Right lobe of liver (tissue), 6 donors: ENCODE results near the gene BACE1-AS. TPM values are rescaled to one million over a fixed set of nuclear protein-coding genes. Genes with fewer than 3 reads are reported as not detected.
"Not testable (repeated sequence)": the region's sequence is repeated elsewhere in the genome, so short reads cannot be mapped to it uniquely, and the experiment has no call there.

Source experiments
- ATAC-seq, 4 donors: fragments of 200-7000 bp; cut with Tn5 transposase; one replicate each; pipeline ENCODE4 v1.9.1; 2020; ENCODE audit warnings: mild to moderate bottlenecking in 4 of 4, moderate library complexity in 4 of 4
- DNase-seq, 3 donors: peaks; one replicate each; pipeline ENCODE4 v3.0.0-alpha.2; 2020
- H3K27ac ChIP-seq, 3 donors: fragments of 200-600 bp; one replicate each; pipeline ENCODE4 v1.8.0; 2022
- H3K27me3 ChIP-seq, 2 donors: fragments of 200-600 bp; one replicate each; pipeline ENCODE4 v1.8.0; 2022
- H3K36me3 ChIP-seq, 4 donors: fragments of 200-600 bp; sonication (generic) in 1 of 4; one replicate each; pipeline versions ENCODE4 v1.5.1 to v1.8.0; 2017 to 2022; ENCODE audit warnings: control low read depth in 1 of 4
- H3K4me1 ChIP-seq, 4 donors: fragments of 200-600 bp; sonication (generic) in 1 of 4; one replicate each; pipeline versions ENCODE4 v1.5.1 to v1.8.0; 2017 to 2022; ENCODE audit warnings: control low read depth in 1 of 4
- H3K4me3 ChIP-seq, 3 donors: fragments of 200-600 bp; one replicate each; pipeline ENCODE4 v1.8.0; 2022
- H3K9me3 ChIP-seq, 4 donors: fragments of 200-600 bp; sonication (generic) in 1 of 4; one replicate each; pipeline versions ENCODE4 v1.5.1 to v1.8.0; 2017 to 2022; ENCODE audit warnings: control low read depth in 1 of 4
- POLR2A ChIP-seq: fragments of 450-650 bp; IDR thresholded peaks from one replicate; pipeline ENCODE4 v1.6.1; 2017; ENCODE audit warnings: antibody characterized with exemption, mild to moderate bottlenecking
- WGBS: methylation state at CpG from one replicate; pipeline ENCODE4 v1.1.6; 2018; ENCODE audit warnings: low coverage, low lambda C conversion rate; ENCODE audit not compliant: insufficient coverage; ENCODE audit errors: missing lambda C conversion rate; 5-methylcytosine and 5-hydroxymethylcytosine counted together
- intact Hi-C, 2 donors: fragments of 100-400 bp; cut with DNase I; formaldehyde crosslinking; loops; one replicate each; pipeline versions ENCODE4 v1.11.2 to v1.14.1; 2022
- total RNA-seq, 6 experiments: library from RNA; depleted of rRNA in 2 of 6; stranded (reverse); fragments of >200 nt in 2 of 6; fragmentation: NEBNext Ultra II Directional in 3 of 6; extraction: Animal tissue kit (Norgen Biotek cat#: 25700) in 3 of 6; gene quantifications; one replicate each; pipeline versions ENCODE4 v1.1.0 to v1.2.4, GENCODE V29; 2016 to 2023
- TF ChIP-seq, protein P1 (sequence below), 4 donors: fragments of 200-600 bp in 3 of 4; fragments of 450-650 bp in 1 of 4; IDR thresholded peaks; one replicate each; pipeline versions ENCODE4 v1.5.1 to v1.8.0; 2016 to 2022; ENCODE audit warnings: antibody characterized with exemption in 4 of 4, mild to moderate bottlenecking in 2 of 4
- donor health status: DM: no; HTN: yes; CAD: no.
- donor health status: DM: no; HTN: no; CAD: no.
- donor health status: DM: no; HTN: no; CAD: no.
- donor health status: DM: no; HTN: yes; CAD: no.
- donor health status: DM: no; HTN: yes; CAD: no.

Gene BACE1-AS
- total RNA-seq, 6 experiments from 2014 or later, result 0.75 to 2.9 (median 2.1) TPM

GRCh38 chr11:117255966-117256365, 35.2 kb upstream of the BACE1-AS start:
- H3K4me3 ChIP-seq, result no peak overlapping the region
- DNase-seq, result no peak
- no peak overlapping the region for H3K27ac ChIP-seq
- H3K9me3 ChIP-seq, result no peaks in the 10 kb centered on the region
- intact Hi-C loops, result no loop called here
- WGBS, result 83% methylated on average over 3 of the region's 3 CpGs
- H3K27me3 ChIP-seq, result no peaks in the 10 kb centered on the region
- TF ChIP-seq POLR2A, result no peak
- TF ChIP-seq, protein P1, sequence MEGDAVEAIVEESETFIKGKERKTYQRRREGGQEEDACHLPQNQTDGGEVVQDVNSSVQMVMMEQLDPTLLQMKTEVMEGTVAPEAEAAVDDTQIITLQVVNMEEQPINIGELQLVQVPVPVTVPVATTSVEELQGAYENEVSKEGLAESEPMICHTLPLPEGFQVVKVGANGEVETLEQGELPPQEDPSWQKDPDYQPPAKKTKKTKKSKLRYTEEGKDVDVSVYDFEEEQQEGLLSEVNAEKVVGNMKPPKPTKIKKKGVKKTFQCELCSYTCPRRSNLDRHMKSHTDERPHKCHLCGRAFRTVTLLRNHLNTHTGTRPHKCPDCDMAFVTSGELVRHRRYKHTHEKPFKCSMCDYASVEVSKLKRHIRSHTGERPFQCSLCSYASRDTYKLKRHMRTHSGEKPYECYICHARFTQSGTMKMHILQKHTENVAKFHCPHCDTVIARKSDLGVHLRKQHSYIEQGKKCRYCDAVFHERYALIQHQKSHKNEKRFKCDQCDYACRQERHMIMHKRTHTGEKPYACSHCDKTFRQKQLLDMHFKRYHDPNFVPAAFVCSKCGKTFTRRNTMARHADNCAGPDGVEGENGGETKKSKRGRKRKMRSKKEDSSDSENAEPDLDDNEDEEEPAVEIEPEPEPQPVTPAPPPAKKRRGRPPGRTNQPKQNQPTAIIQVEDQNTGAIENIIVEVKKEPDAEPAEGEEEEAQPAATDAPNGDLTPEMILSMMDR (IDR thresholded peaks at IDR 0.05), result no peak
- H3K4me1 ChIP-seq, result no peaks in the 10 kb centered on the region
- peaks cover 0 to 5% (median 2%) of the 10 kb centered on the region in 4 donors for H3K36me3 ChIP-seq
- no peak for ATAC-seq

- Histone ChIP-seq H3K27ac (no peak overlapping the region), H3K27me3 (no peaks in the 10 kb centered on the region), H3K36me3 (peaks cover 0 to 5% (median 2%) of the 10 kb centered on the region in 4 donors), H3K4me1 (no peaks in the 10 kb centered on the region), H3K9me3 (no peaks in the 10 kb centered on the region), H3K4me3 (no peak overlapping the region)
- ATAC-seq (no peak), DNase-seq (no peak)
- 58% methylated on average over 2 of the region's 2 CpGs for WGBS
- intact Hi-C loops, result no loop called here
- no peak for TF ChIP-seq POLR2A
- TF ChIP-seq, protein P1 (IDR thresholded peaks at IDR 0.05), result no peak
Measured at GRCh38 chr11:117256573-117256972, 34.6 kb upstream of the BACE1-AS start.

DNA sequence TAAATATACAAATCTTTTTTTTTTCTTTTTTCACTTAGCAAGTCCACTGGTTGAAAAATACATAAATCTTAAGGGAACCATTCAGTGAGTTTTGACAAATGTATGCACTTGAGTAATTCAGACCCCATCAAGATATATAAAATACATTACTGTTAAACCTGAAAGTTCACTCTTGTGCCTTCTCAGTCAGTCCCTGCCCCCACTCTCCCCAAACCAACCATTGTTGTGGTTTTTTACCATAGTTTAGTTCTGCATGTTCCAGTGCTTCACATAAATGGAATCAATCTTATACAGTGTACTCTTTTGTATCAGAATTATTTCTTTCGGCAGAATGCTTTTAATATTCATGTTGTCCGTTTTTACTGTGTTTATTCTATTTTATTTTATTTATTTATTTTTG, 32.6 kb upstream of the BACE1-AS start:
- no peak for TF ChIP-seq POLR2A
- TF ChIP-seq, protein P1 (IDR thresholded peaks at IDR 0.05), result no peak
- H3K36me3 ChIP-seq, result peaks cover 0 to 4% (median 2%) of the 10 kb centered on the region in 4 donors
- 86% methylated on average over 2 of the region's 2 CpGs for WGBS

DNA sequence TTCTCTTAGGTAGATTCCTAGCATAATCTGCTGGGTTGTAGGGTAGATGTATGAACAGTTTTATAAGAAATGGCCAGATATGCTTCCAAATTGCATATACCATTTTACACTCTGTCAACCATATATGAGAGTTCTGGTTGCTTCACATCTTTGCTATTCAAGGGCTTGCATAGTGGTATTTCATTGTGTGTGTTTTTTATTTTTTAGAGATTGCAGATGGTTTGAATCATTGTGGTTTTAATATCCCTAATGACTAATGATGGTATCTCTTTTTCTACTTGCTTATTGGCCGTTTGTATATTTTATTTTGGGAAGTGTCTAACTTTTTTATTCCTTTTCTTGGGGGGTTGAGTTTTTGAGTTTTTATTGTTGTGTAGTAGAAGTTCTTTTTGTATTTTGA, 31.7 kb upstream of the BACE1-AS start:
- Histone ChIP-seq H3K4me3 (no peak overlapping the region), H3K27me3 (no peaks in the 10 kb centered on the region), H3K27ac (no peak overlapping the region), H3K9me3 (no peaks in the 10 kb centered on the region), H3K36me3 (peaks cover 0 to 4% (median 0%) of the 10 kb centered on the region in 4 donors), H3K4me1 (no peaks in the 10 kb centered on the region)
- intact Hi-C loops, result no loop called here
- 60% methylated on average over 1 of the region's 1 CpG for WGBS
- TF ChIP-seq, protein P1 (IDR thresholded peaks at IDR 0.05), result no peak
- no peak for TF ChIP-seq POLR2A
- DNase-seq (no peak), ATAC-seq (no peak)

More for the DNA sequence above, 32.6 kb upstream of the BACE1-AS start:
- no peak overlapping the region for H3K4me3 ChIP-seq
- no peak overlapping the region for H3K27ac ChIP-seq
- no peaks in the 10 kb centered on the region for H3K4me1 ChIP-seq
- DNase-seq, result no peak
- intact Hi-C loops, result no loop called here
- H3K9me3 ChIP-seq, result no peaks in the 10 kb centered on the region
- ATAC-seq, result no peak
- no peaks in the 10 kb centered on the region for H3K27me3 ChIP-seq

DNA sequence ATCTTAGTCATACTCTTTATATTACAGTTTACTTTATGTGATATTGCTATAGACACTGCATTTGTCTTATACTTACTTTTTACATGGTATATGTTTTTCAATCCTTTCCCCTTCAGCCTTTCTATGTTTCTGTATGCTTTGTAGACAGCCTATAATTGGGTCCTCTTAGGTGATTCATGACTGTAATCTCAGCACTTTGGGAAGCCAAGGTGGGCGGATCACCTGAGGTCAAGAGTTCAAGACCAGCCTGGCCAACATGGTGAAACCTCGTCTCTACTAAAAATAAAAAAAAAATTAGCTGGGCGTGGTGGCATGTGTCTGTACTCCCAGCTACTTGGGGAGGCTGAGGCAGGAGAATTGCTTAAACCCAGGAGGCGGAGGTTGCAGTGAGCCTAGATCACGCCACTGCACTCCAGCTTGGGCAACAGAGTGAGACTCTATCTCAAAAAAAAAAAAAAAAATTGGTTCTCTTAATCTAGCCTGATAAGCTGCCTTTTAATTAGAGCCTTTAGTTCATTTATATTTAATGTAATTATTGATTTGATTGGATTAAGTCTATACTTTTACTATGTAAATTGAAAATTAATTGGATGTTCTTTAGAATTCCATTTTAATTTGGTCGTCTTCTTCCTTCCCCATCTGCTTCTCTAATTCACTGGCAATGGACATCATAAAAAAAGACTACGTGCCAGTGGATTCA, 26.4 kb upstream of the BACE1-AS start:
- H3K27ac ChIP-seq, H3K27me3 ChIP-seq, H3K9me3 ChIP-seq, intact Hi-C loops, DNase-seq, H3K4me3 ChIP-seq, H3K36me3 ChIP-seq, H3K4me1 ChIP-seq, ATAC-seq: not testable (repeated sequence)
- WGBS, result 94% methylated on average over 7 of the region's 7 CpGs
